Measurements from ENCODE around the gene A2ML1.

GRCh38 chr12:8922544-8922943, 100.1 kb downstream of the A2ML1 start:
- TF ChIP-seq CTCF (IDR thresholded peaks at IDR 0.05) (no peak), POLR2A (IDR thresholded peaks at IDR 0.05) (no peak)

Measured in adrenal gland (tissue), 5 donors.